Neural cell (in vitro differentiated cells): ENCODE measurements around the gene CD3G. TPM values are rescaled to one million over a fixed set of nuclear protein-coding genes. Genes with fewer than 3 reads are reported as not detected.
"Not testable (repeated sequence)": the region's sequence is repeated elsewhere in the genome, so short reads cannot be mapped to it uniquely, and the experiment has no call there.

Source experiments
- H2AFZ ChIP-seq: fragments of 200-600, 300-800 bp; sonication (generic), shearing (Covaris generic); 2 replicates; pipeline ENCODE4 v1.6.0; 2014; ENCODE audit warnings: low read depth, mild to moderate bottlenecking, antibody characterized with exemption, low read length, moderate library complexity
- H3F3A ChIP-seq: fragments of 200-600 bp; shearing (Covaris generic); 2 replicates; pipeline ENCODE4 v1.6.1; 2016; ENCODE audit warnings: mild to moderate bottlenecking, moderate library complexity, mixed read lengths, antibody characterized with exemption, low read length; ENCODE audit not compliant: insufficient read depth, poor library complexity, severe bottlenecking
- H3K27ac ChIP-seq: fragments of 200-600, 300-800 bp; sonication (generic), shearing (Covaris generic); 2 replicates; pipeline ENCODE4 v1.5.1; 2014; ENCODE audit warnings: mild to moderate bottlenecking, low read length, moderate library complexity
- H3K27me3 ChIP-seq: fragments of 300-800, 200-600 bp; sonication (generic), shearing (Covaris generic); 2 replicates; pipeline ENCODE4 v1.6.0; 2014; ENCODE audit warnings: mild to moderate bottlenecking, low read depth, low read length, moderate library complexity; ENCODE audit not compliant: insufficient read depth
- H3K36me3 ChIP-seq: fragments of 300-800, 200-600 bp; sonication (generic), shearing (Covaris generic); 2 replicates; pipeline ENCODE4 v1.5.1; 2014; ENCODE audit warnings: mild to moderate bottlenecking, antibody characterized with exemption, low read length, moderate library complexity; ENCODE audit not compliant: insufficient read depth
- H3K4me2 ChIP-seq: fragments of 300-800, 200-600 bp; sonication (generic), shearing (Covaris generic); 2 replicates; pipeline ENCODE4 v1.6.0; 2014; ENCODE audit warnings: mild to moderate bottlenecking, low read length
- H3K4me3 ChIP-seq: fragments of 300-800, 200-600 bp; sonication (generic), shearing (Covaris generic); 2 replicates; pipeline ENCODE4 v1.5.1; 2014; ENCODE audit warnings: mild to moderate bottlenecking, low read length, moderate library complexity
- H3K79me2 ChIP-seq: fragments of 200-600 bp; shearing (Covaris generic); replicated peaks from 2 replicates; pipeline ENCODE4 v1.6.0; 2014; ENCODE audit warnings: mild to moderate bottlenecking, low read length, moderate library complexity; ENCODE audit not compliant: insufficient read depth
- H3K9ac ChIP-seq: fragments of 300-800, 200-600 bp; sonication (generic), shearing (Covaris generic); 2 replicates; pipeline ENCODE4 v1.6.1; 2016; ENCODE audit warnings: mild to moderate bottlenecking, low read length, mixed read lengths
- H3K9me2 ChIP-seq: fragments of 200-600 bp; shearing (Covaris generic); 2 replicates; pipeline ENCODE4 v1.6.1; 2016; ENCODE audit warnings: mild to moderate bottlenecking, low read length, mixed read lengths; ENCODE audit not compliant: insufficient read depth
- H3K9me3 ChIP-seq: fragments of 200-600, 300-800 bp; sonication (generic), shearing (Covaris generic); 2 replicates; pipeline ENCODE4 v1.6.1; 2016; ENCODE audit warnings: mild to moderate bottlenecking, mixed run types, low read length, moderate library complexity, mixed read lengths
- H4K20me1 ChIP-seq: fragments of 200-600 bp; shearing (Covaris generic); 2 replicates; pipeline ENCODE4 v1.6.1; 2016; ENCODE audit warnings: mild to moderate bottlenecking, mixed run types; ENCODE audit not compliant: insufficient read depth
- EP300 ChIP-seq: fragments of 450-650 bp; conservative IDR thresholded peaks from 2 replicates; pipeline ENCODE4 v1.6.1; 2014; ENCODE audit warnings: antibody characterized with exemption, mild to moderate bottlenecking, moderate library complexity; ENCODE audit not compliant: poor library complexity, severe bottlenecking
- EZH2 ChIP-seq: fragments of 200-600, 300-800 bp; shearing (Covaris generic), sonication (generic); IDR thresholded peaks from 2 replicates; pipeline ENCODE4 v1.6.1; 2014; ENCODE audit warnings: antibody characterized with exemption, low read length, borderline replicate concordance, mild to moderate bottlenecking; ENCODE audit not compliant: insufficient read depth, poor library complexity, severe bottlenecking
- MXI1 ChIP-seq: fragments of 450-650 bp; conservative IDR thresholded peaks from 2 replicates; pipeline ENCODE4 v1.6.1; 2014; ENCODE audit warnings: antibody characterized with exemption, mild to moderate bottlenecking; ENCODE audit not compliant: poor library complexity, severe bottlenecking
- POLR2AphosphoS5 ChIP-seq: IDR thresholded peaks from 2 replicates; pipeline ENCODE4 v1.6.1; 2012
- RAD21 ChIP-seq: fragments of 450-650 bp; conservative IDR thresholded peaks from 2 replicates; pipeline ENCODE4 v1.6.1; 2014; ENCODE audit warnings: antibody characterized with exemption, mild to moderate bottlenecking, moderate library complexity
- SMC3 ChIP-seq: fragments of 450-650 bp; conservative IDR thresholded peaks from 2 replicates; pipeline ENCODE4 v1.6.1; 2014; ENCODE audit warnings: antibody characterized with exemption, mild to moderate bottlenecking, moderate library complexity; ENCODE audit not compliant: poor library complexity
- TAF1 ChIP-seq: IDR thresholded peaks from 2 replicates; pipeline ENCODE4 v1.6.1; 2012; ENCODE audit warnings: low read depth
- polyA plus RNA-seq: library from polyadenylated mRNA; depleted of rRNA; stranded (reverse); fragments of >200 nt; gene quantifications from 2 replicates; pipeline ENCODE4 v1.2.3, GENCODE V29; 2014
- TF ChIP-seq, protein P1 (sequence below): IDR thresholded peaks from 2 replicates; pipeline ENCODE4 v1.6.1; 2012; ENCODE audit warnings: borderline replicate concordance
- TF ChIP-seq, protein P2 (sequence below): fragments of 450-650 bp; IDR thresholded peaks from 2 replicates; pipeline ENCODE4 v1.5.1; 2014; ENCODE audit warnings: antibody characterized with exemption, mild to moderate bottlenecking, moderate library complexity; ENCODE audit not compliant: poor library complexity, severe bottlenecking

The CD3G gene
- polyA plus RNA-seq, 1 donor from 2014 or later = not detected

DNA sequence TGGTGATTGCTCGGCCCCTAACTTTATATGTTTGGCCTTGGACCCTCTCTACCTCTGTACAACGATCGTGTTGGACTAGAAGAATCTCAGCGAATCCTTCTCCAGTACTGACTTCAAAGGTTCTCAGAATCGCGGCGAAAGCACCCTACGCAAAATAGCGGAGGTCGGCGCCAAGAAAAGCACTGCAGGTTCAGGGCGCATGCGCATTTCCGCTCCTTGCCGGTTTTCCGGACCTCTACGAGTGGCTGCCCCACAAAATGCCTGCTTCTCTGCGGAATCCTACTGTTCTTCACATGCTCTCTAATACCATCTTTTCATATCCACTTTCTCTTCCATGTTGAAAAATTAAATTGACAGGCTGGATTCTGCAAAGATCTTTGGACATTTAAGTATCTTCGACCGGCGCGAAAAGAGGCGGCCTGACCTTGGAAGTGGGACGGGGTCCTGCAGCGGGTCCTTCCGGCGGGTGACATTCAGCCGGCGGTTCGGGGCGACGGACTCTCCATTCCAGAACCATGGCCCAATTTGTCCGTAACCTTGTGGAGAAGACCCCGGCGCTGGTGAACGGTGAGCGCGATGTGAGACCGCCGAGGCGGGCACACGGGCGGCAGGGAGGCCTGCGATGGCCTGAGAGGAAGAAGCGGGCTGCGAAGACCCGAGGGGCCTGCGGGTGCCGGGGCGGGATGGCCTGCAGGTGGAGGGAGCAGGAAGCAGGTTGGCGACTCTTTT is 57.2 kb downstream of the CD3G start, which contains the start of gene ATP5MG:
ATP5MG (plus strand) TSS at position 456 of the 729 bp plus-strand sequence; CDS start at position 516, 60 bp downstream.
- Histone ChIP-seq H3K79me2 (peaks cover 47% of the 10 kb centered on the region), H3K36me3 (no peaks in the 10 kb centered on the region), H3K4me3 (peak within 1 kb of the TSS; percentile 90), H3F3A (no peaks in the 10 kb centered on the region), H4K20me1 (no peaks in the 10 kb centered on the region), H3K9me2 (no peaks in the 10 kb centered on the region), H3K27me3 (no peaks in the 10 kb centered on the region), H3K9ac (peak within 1 kb of the TSS; percentile 86), H2AFZ (peak within 1 kb of the TSS; percentile 87), H3K27ac (peak within 1 kb of the TSS; percentile 85), H3K4me2 (peak within 1 kb of the TSS; percentile 68), H3K9me3 (no peaks in the 10 kb centered on the region)
- TF ChIP-seq EP300 (peak; percentile 12), POLR2AphosphoS5 (peak; percentile 78), RAD21 (peak; percentile 57), EZH2 (no peak), SMC3 (peak; percentile 65), MXI1 (peak; percentile 85), TAF1 (no peak)
- TF ChIP-seq, protein P1, sequence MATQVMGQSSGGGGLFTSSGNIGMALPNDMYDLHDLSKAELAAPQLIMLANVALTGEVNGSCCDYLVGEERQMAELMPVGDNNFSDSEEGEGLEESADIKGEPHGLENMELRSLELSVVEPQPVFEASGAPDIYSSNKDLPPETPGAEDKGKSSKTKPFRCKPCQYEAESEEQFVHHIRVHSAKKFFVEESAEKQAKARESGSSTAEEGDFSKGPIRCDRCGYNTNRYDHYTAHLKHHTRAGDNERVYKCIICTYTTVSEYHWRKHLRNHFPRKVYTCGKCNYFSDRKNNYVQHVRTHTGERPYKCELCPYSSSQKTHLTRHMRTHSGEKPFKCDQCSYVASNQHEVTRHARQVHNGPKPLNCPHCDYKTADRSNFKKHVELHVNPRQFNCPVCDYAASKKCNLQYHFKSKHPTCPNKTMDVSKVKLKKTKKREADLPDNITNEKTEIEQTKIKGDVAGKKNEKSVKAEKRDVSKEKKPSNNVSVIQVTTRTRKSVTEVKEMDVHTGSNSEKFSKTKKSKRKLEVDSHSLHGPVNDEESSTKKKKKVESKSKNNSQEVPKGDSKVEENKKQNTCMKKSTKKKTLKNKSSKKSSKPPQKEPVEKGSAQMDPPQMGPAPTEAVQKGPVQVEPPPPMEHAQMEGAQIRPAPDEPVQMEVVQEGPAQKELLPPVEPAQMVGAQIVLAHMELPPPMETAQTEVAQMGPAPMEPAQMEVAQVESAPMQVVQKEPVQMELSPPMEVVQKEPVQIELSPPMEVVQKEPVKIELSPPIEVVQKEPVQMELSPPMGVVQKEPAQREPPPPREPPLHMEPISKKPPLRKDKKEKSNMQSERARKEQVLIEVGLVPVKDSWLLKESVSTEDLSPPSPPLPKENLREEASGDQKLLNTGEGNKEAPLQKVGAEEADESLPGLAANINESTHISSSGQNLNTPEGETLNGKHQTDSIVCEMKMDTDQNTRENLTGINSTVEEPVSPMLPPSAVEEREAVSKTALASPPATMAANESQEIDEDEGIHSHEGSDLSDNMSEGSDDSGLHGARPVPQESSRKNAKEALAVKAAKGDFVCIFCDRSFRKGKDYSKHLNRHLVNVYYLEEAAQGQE = peak; percentile 46
- TF ChIP-seq, protein P2, sequence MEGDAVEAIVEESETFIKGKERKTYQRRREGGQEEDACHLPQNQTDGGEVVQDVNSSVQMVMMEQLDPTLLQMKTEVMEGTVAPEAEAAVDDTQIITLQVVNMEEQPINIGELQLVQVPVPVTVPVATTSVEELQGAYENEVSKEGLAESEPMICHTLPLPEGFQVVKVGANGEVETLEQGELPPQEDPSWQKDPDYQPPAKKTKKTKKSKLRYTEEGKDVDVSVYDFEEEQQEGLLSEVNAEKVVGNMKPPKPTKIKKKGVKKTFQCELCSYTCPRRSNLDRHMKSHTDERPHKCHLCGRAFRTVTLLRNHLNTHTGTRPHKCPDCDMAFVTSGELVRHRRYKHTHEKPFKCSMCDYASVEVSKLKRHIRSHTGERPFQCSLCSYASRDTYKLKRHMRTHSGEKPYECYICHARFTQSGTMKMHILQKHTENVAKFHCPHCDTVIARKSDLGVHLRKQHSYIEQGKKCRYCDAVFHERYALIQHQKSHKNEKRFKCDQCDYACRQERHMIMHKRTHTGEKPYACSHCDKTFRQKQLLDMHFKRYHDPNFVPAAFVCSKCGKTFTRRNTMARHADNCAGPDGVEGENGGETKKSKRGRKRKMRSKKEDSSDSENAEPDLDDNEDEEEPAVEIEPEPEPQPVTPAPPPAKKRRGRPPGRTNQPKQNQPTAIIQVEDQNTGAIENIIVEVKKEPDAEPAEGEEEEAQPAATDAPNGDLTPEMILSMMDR = no peak

DNA sequence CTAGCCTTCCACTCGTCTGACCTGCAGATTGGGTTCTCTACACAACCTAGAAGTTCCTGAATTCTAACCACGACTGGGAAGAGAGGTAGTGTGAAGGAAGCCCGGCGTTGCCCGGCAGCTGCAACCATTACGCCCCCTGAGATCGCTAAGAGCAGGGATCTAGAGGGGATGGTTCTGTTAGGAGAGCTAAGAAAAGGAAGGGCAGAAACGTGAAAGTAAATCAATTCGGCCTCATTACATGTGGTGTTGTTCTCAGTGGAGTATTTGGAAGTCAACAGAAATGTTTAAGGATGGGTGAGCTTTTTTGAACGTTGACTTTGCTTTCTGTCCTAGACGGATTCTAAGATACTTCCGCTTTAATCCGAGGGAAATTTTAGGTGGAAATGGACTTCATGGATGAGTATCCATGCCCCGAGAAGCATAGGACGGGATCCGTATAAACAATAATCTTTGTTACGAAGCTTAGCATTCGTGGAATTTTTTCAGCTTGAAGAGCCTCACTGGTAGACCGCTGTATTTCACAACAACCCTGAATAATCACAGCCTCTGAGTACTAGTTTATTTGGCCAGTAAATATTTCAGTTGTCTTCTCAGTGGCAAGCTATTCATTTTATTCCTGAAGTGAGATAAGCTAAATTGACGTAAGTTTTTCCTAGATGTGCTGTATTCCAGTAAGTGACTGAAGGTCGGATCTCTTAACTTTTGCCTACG is 57.9 kb downstream of the CD3G start:
- Histone ChIP-seq H3K27me3 (no peaks in the 10 kb centered on the region), H3K9me2 (no peaks in the 10 kb centered on the region), H3K27ac (peak overlapping the region; percentile 85), H3K79me2 (peaks cover 54% of the 10 kb centered on the region), H2AFZ (peak overlapping the region; percentile 87), H3K4me3 (peak overlapping the region; percentile 90), H3K9me3 (no peaks in the 10 kb centered on the region), H3F3A (no peaks in the 10 kb centered on the region), H4K20me1 (no peaks in the 10 kb centered on the region), H3K36me3 (no peaks in the 10 kb centered on the region), H3K9ac (peak overlapping the region; percentile 86), H3K4me2 (peak overlapping the region; percentile 51)
- no peak for TF ChIP-seq TAF1
- TF ChIP-seq, protein P2 = peak; percentile 18

DNA sequence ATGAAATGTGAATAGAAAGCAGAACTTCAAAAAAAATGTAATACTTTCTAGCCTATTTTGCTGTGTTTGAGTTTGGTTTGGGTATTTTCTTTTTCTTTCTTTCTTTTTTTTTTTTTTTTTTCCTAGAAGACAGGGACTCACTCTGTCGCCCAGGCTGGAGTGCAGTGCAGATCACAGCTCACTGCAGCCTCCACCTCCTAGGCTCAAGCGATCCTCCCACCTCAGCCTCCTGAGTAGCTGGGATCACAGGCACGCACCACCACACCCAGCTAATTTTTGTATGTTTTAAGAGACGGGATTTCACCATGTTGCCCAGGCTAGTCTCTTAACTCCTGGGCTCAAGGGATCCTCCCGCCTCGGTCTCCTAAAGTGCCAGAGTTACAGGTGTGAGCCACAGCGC is 58.5 kb downstream of the CD3G start:
- H3K36me3 ChIP-seq, H3K27me3 ChIP-seq, H3K9me2 ChIP-seq, H2AFZ ChIP-seq, H3K27ac ChIP-seq, H4K20me1 ChIP-seq, H3F3A ChIP-seq, H3K9me3 ChIP-seq: not testable (repeated sequence)
- peak overlapping the region; percentile 51 for H3K4me2 ChIP-seq
- H3K79me2 ChIP-seq = peaks cover 56% of the 10 kb centered on the region
- peak overlapping the region; percentile 90 for H3K4me3 ChIP-seq
- peak overlapping the region; percentile 86 for H3K9ac ChIP-seq
